GM10847 (cell line): ENCODE data around the gene PSRC1.

Source experiments
- POLR2A ChIP-seq: IDR thresholded peaks from 2 replicates; pipeline ENCODE4 v1.6.1; 2011; ENCODE audit not compliant: insufficient read length; ENCODE audit errors: extremely low read depth

The PSRC1 gene

GRCh38 chr1:109238382-109238781, 44.6 kb downstream of the PSRC1 start:
- no peak for TF ChIP-seq POLR2A

DNA sequence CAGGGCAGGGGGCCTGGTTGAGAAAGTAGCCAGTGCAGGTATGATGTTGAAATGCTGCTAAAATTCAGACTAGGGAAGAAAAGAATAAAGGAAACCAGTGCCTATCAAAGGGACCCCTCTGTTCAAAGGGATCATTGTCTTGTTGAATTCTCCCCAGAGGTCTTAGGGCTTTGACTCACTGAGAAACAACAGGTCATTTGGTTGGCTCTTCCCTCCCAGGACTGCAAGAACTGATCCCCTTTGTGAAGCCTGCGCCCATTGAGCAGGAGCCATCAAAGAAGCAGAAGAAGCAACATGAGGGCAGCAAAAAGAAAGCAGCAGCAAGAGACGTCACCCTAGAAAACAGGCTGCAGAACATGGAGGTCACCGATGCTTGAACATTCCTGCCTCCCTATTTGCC, 45.4 kb downstream of the PSRC1 start:
- TF ChIP-seq POLR2A, result no peak

- no peak for TF ChIP-seq POLR2A
Observed at GRCh38 chr1:109235137-109235536, 47.8 kb downstream of the PSRC1 start.

DNA sequence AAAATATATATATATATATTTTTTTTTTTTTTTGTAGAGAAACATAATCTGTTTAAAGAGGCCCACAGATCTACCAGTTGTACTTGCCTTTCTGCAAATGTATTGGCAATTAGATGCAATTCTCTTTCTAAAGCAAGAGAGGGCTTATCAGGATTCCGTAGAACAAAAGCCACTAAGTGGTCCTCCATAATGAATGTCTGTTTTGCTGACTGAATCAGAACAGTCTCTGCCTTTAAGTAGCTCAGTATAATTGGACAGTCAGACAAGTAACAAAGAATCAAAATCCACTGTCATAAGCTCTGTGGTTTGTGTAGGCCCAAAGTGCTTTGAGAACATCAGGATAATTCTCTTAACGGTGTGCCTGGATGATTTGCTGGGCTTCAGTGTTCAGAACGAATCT, 51.9 kb downstream of the PSRC1 start:
- TF ChIP-seq POLR2A, result no peak
